Measurements from ENCODE around the gene ADARB1.

- TF ChIP-seq CTCF (conservative IDR thresholded peaks at IDR 0.05; ENCODE audit: low read length) (no peak), EZH2phosphoT487 (IDR thresholded peaks at IDR 0.05; ENCODE audit: borderline replicate concordance, low read depth, low read length) (no peak)
Observed at GRCh38 chr21:45134279-45135076, 60.1 kb downstream of the ADARB1 start.

All from OCI-LY7 (cell line).